ACC112 (cell line): ENCODE measurements around the gene RNF11.
A peak's percentile ranks its signal among the peaks of the same experiment; 100 is the strongest.

Experiments used
- H2AFZ ChIP-seq: fragments of 200-600 bp; sonication (generic); one replicate; pipeline ENCODE4 v1.6.0; 2017; ENCODE audit warnings: antibody characterized with exemption, low read length; ENCODE audit not compliant: unreplicated experiment
- H3K27ac ChIP-seq: fragments of 200-600 bp; sonication (generic); 2 replicates; pipeline ENCODE4 v1.5.1; 2014; ENCODE audit warnings: low read depth, mild to moderate bottlenecking, antibody characterized with exemption, low read length, moderate library complexity
- H3K27me3 ChIP-seq: fragments of 200-600 bp; sonication (generic); 2 replicates; pipeline ENCODE4 v1.6.1; 2014; ENCODE audit warnings: mild to moderate bottlenecking, antibody characterized with exemption, low read length, moderate library complexity, mixed read lengths; ENCODE audit not compliant: insufficient read depth
- H3K36me3 ChIP-seq: fragments of 200-600 bp; sonication (generic); 2 replicates; pipeline ENCODE4 v1.6.1; 2016; ENCODE audit warnings: mild to moderate bottlenecking, antibody characterized with exemption, low read length, moderate library complexity, mixed read lengths; ENCODE audit not compliant: insufficient read depth
- H3K4me1 ChIP-seq: fragments of 200-600 bp; sonication (generic); one replicate; pipeline ENCODE4 v1.6.1; 2016; ENCODE audit warnings: low read length, mixed read lengths; ENCODE audit not compliant: insufficient read depth, unreplicated experiment, control insufficient read depth
- H3K4me3 ChIP-seq: fragments of 200-600 bp; sonication (generic); 2 replicates; pipeline ENCODE4 v1.5.1; 2014; ENCODE audit warnings: mild to moderate bottlenecking, low read depth, low read length
- H3K79me2 ChIP-seq: fragments of 200-600 bp; sonication (generic); one replicate; pipeline ENCODE4 v1.6.0; 2016; ENCODE audit warnings: low read length; ENCODE audit not compliant: control insufficient read depth, unreplicated experiment, insufficient read depth

Gene RNF11

DNA sequence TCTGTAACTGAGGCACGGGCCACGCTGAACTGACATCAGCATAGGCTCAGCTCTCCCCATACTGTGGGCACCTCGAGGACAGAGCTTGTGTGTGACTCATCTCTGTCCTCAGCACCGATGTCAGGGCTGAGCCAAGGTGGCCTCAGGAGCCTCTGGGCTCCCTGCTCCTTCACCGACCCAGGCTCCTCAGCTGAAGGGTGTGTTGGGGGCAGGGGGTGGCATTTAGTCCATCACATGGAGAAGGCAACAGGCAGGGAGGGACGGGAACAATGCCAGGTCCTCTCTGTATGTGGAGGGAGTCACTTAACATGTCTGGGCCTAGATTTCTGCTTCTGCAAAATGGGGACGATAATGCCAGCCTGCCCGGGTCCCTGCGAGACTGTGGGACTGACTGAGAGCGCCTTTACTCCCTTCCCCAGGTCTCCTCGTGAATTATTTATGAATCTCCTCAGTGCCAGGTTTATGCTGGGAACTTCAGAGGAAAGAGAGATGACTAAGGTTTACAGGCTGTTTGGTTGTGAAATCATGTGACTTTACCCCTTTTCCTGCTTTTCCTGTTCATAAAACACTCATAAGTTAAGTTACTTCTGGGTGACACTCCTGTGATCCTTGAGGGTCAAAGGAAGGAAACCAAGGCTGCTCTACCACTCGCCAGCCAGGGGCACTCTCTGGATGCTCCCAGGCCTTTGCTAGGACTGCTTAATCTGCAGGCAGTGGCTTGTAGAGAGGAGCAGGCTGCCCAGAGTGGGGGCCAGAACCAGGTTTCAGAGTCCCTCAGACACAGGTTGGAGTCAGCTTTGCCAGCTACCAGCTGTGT is 78.1 kb downstream of the RNF11 start:
- H2AFZ ChIP-seq, result peak overlapping the region; percentile 93
- peaks cover 17% of the 10 kb centered on the region for H3K4me1 ChIP-seq
- peak overlapping the region; percentile 92 for H3K27ac ChIP-seq
- no peak overlapping the region; the same call in 1 of the 2 replicates for H3K4me3 ChIP-seq
- no peaks in the 10 kb centered on the region for H3K27me3 ChIP-seq
- no peaks in the 10 kb centered on the region for H3K79me2 ChIP-seq
- no peaks in the 10 kb centered on the region for H3K36me3 ChIP-seq

DNA sequence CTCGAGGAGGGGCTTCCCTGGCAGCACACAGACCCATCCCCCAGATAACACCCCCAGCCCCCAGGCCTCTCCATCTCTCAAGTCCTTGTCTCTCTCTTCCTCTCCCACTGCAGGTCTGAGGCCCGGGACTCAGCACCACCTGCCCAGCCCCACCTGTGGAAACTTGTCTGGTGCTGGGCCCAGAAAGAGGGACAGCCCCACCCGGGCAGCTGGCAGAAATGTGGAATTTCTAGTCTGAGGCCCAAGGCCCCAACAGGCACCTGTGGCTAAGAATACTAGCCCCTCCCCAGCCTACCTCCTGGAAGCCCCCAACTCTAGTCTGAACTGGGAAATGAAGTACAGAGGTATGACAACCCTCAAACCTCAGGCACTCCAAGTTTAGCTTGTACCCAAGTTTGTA is 78.9 kb downstream of the RNF11 start:
- Histone ChIP-seq H3K79me2 (no peaks in the 10 kb centered on the region), H3K27ac (peak overlapping the region; percentile 92; the same call in 1 of the 2 replicates), H2AFZ (no peak overlapping the region), H3K27me3 (no peaks in the 10 kb centered on the region), H3K4me3 (no peak overlapping the region), H3K36me3 (no peaks in the 10 kb centered on the region), H3K4me1 (peaks cover 17% of the 10 kb centered on the region)

DNA sequence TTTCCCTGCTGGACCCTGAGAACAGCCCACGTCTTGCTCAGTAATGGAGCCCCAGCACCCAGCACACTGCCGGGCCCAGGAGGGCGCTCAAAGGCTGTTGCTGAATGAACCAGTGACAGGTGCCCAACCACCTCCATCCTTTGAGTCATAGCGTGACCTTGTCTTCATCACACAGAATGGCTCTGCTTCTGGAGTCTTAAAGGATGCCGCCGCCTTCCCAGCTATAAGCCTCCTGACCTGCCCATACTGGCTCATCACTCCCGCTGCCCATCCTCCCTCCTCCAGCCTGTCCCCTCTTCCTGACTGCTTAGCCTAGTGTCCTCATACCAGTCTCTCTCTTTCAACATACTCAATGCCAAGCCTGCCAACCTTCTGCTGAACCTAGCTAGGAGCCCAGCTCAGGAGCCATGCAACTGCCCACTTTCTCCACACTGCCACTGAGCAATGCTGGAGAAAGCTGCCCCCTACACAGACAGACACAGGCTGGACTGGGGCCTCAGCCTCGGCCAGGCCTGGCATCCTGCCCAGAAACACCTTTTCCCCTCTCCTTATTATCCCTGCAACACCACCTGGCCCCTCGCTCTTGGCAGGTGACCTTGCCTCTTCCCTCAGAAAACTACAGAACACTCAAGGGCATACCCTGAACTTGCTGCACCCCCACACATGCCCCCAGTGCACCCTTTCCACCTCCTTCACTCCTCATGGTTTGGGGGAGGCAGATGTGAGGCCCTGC is 80.2 kb downstream of the RNF11 start:
- Histone ChIP-seq H2AFZ (no peak overlapping the region), H3K27me3 (no peaks in the 10 kb centered on the region), H3K36me3 (no peaks in the 10 kb centered on the region), H3K79me2 (no peaks in the 10 kb centered on the region), H3K4me1 (peaks cover 17% of the 10 kb centered on the region), H3K4me3 (no peak overlapping the region), H3K27ac (no peak overlapping the region)

DNA sequence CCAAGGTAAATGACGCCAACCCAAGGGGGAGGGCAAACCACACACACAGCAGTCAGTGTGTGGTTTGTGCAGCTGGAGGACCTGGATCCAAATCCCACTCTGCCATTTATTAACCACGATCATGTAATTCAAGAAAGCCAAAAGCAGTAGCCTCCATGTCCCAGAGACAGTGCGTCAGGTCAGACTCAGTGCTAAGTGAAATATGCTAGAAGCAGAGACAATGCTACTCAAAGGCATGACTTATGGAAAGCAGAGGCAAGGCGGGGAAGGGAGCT is 80.7 kb downstream of the RNF11 start:
- no peak overlapping the region for H2AFZ ChIP-seq
- no peaks in the 10 kb centered on the region for H3K27me3 ChIP-seq
- H3K4me1 ChIP-seq, result peaks cover 17% of the 10 kb centered on the region
- H3K79me2 ChIP-seq, result no peaks in the 10 kb centered on the region
- H3K36me3 ChIP-seq, result no peaks in the 10 kb centered on the region
- H3K4me3 ChIP-seq, result no peak overlapping the region
- no peak overlapping the region for H3K27ac ChIP-seq

DNA sequence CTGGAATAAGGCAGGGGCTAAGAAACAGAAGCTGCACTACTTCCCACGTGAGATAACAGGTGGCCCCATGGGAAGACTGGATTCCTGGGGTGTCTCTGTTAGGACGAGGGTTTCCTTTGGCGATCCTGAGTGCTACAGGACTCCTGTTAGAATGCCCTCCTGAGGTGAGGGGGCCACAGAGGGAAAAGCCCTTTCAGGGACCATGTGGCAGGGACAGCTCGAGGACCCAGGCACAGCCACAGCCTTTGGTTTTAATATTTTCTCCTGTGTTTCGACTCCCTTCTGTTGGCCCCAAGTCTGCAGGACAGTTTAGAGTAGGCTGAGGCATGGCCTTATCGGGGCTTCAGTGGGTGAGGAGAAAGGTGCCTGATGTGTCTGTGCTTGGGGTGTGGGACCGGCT is 81.7 kb downstream of the RNF11 start:
- no peak overlapping the region for H2AFZ ChIP-seq
- no peaks in the 10 kb centered on the region for H3K79me2 ChIP-seq
- H3K36me3 ChIP-seq, result no peaks in the 10 kb centered on the region
- no peak overlapping the region for H3K27ac ChIP-seq
- peaks cover 17% of the 10 kb centered on the region for H3K4me1 ChIP-seq
- H3K4me3 ChIP-seq, result no peak overlapping the region
- H3K27me3 ChIP-seq, result no peaks in the 10 kb centered on the region

DNA sequence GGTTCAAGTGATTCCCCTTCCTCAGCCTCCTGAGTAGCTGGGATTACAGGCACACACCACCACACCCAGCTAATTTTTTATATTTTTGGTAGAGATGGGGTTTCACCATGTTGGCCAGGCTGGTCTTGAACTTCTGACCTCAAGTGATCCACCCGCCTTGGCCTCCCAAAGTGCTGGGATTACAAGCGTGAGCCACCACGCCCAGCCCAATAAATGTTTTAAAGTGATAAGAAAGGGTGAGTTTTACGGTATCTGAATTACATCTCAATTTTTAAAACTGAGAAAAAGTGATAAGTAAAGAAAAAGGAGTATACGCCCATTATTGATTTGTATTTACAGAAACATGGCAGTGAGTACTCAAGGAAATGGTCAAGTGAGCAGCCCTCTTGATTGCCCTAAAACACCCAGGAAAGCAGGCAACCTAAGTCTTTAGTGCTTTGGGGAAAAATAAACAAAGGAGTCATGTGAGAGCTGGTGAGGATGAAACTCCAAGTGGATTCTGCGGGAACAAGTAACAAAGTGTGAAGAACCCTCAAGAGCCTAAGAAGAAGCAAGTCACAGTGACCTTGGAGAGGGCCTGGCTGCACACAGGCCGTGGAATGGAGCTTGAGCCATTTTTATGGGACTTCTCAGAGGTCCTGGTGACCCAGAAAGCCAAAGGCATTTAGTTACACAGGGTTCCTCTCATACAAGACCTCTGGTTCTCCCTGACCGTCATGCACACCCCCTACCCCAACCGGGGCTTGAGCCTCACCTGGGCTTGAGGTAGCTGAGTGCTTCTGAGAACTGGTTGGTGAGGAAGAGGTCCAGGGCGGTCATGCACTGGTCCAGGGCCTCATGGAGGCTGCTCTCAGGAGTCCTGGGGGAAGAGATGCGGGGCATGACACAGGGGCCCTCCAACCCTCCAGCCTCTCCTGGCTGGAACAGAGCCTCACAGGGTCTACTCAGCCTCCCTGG is 85.2 kb downstream of the RNF11 start:
- Histone ChIP-seq H2AFZ (no peak overlapping the region), H3K4me3 (no peak overlapping the region), H3K79me2 (no peaks in the 10 kb centered on the region), H3K36me3 (no peaks in the 10 kb centered on the region), H3K4me1 (no peaks in the 10 kb centered on the region), H3K27ac (no peak overlapping the region), H3K27me3 (no peaks in the 10 kb centered on the region)

DNA sequence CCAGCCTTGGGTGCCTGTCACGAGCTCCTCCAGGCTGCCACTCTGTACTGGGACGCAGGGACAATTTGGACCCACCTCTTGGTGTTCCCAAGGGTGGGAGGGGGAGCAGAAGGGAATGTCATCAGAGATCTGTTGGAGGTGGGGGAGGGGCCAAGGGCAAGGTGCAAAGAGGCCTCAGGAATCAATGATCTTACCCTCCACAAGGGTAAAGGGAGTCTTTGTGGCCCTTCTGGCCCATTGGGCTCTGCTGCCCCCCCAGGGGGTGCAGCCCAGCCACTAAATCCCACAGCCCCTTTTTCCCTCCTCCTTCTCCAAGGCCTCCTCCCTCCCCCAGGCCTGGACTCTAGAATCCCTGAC is 85.8 kb downstream of the RNF11 start:
- H3K27me3 ChIP-seq, result no peaks in the 10 kb centered on the region
- no peak overlapping the region for H2AFZ ChIP-seq

DNA sequence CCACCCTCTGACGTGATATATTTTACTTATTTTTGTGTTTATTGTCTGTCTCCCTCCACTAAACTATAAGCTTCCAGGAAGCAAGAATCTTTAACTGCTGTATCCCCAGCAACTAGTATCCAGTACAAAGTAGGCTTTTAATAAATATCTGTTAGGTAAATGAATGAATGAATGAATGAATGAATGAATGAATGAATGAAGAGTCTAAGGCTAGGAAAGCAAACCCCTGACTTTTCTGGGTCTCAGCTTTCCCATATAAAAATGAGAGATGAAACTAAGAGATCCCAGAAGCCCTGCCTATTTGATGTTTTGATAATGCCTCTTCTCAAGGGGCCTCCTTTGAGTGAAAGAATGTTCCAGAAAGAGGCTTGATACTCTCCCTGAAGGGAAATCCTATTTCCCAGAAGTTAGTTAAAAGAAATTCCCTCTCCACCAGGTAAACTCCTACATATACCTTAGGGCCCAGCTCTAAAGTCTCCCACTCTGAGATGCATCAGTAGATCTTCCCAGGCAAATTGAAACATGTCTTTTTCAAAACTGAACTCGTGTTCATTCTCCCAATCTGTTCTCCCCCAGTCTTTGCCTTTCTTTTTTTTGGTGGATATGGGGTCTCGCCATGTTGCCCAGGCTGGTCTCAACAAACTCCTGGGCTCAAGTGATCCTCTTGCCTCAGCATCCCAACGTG is 86.5 kb downstream of the RNF11 start:
- H3K4me1 ChIP-seq, result no peaks in the 10 kb centered on the region
- H3K79me2 ChIP-seq, result no peaks in the 10 kb centered on the region
- no peak overlapping the region for H3K27ac ChIP-seq
- no peak overlapping the region for H2AFZ ChIP-seq
- no peaks in the 10 kb centered on the region for H3K36me3 ChIP-seq
- no peak overlapping the region for H3K4me3 ChIP-seq
- H3K27me3 ChIP-seq, result no peaks in the 10 kb centered on the region

More for the DNA sequence above, 85.8 kb downstream of the RNF11 start:
- Histone ChIP-seq H3K4me1 (no peaks in the 10 kb centered on the region), H3K79me2 (no peaks in the 10 kb centered on the region), H3K4me3 (no peak overlapping the region), H3K27ac (no peak overlapping the region), H3K36me3 (no peaks in the 10 kb centered on the region)
